ENCODE results near the gene TGFA. TPM values are rescaled to one million over a fixed set of nuclear protein-coding genes. Genes with fewer than 3 reads are reported as not detected.

The TGFA gene
- total RNA-seq, 1 experiment from 2014 or later: 1.7 TPM

GRCh38 chr2:70469435-70469834 lies 84.2 kb downstream of the TGFA start:
- no TSS peak for BruUV-seq (replicated peaks)

DNA sequence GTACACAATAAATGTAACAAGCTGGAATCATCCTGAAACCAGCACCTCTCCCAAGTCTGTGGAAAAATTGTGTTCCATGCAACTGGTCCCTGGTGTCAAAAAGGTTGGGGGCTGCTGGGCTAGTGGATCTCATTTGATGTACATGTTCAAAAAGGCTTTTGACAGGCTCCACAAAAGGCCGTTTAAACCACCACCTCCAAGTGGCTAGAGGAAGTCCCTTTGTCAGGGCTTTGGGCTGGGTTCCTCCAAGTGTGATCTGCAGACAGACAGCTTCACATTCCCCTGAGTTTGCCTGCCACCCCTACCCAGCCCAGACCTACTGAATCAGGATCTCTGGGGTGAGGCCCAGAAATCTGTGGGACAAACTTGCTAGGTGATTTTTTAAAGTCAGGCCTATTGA lies 84.7 kb downstream of the TGFA start:
- POLR2A ChIA-PET: interaction anchor here (0.6 kb wide), 1 partner anchor 356 kb away, joined by 13 read pairs; no protein-coding TSS in a partner anchor
- DNase-seq (ENCODE audit: low read depth, low spot score) (no peak), ATAC-seq (no peak)
- no TSS peak for BruUV-seq (replicated peaks)
- Histone ChIP-seq H3K27me3 (ENCODE audit: control insufficient read depth, insufficient read depth, low read length) (peaks cover under 1% of the 10 kb centered on the region; the same call in 1 of the 2 replicates), H3K4me1 (ENCODE audit: control insufficient read depth, insufficient read depth, low read length) (no peaks in the 10 kb centered on the region), H3K27ac (ENCODE audit: low read length) (no peak overlapping the region), H3K9me3 (ENCODE audit: control insufficient read depth, insufficient read depth, low read depth, low read length) (no peaks in the 10 kb centered on the region), H3K36me3 (ENCODE audit: control insufficient read depth, insufficient read depth, low read length) (no peaks in the 10 kb centered on the region), H3K4me3 (ENCODE audit: low read depth in 2 of 2, low read length in 2 of 2) (no peak overlapping the region)
- CTCF ChIA-PET: no interaction called here
- intact Hi-C loops (cut with micrococcal nuclease; ENCODE audit: unreplicated experiment) (no loop called here), in situ Hi-C loops (cut with HindIII; ENCODE audit: low pct_unique_long_range_greater_than_20kb, low sequenced_read_pairs) (no loop called here)
- TF ChIP-seq REST (IDR thresholded peaks at IDR 0.05; ENCODE audit: insufficient read depth in 1 of 2, low read depth in 2 of 2, low read length in 1 of 2) (no peak), SIN3A (IDR thresholded peaks at IDR 0.05; ENCODE audit: borderline replicate concordance, insufficient read depth, low read depth, low read length) (no peak), TCF7L2 (IDR thresholded peaks at IDR 0.05; ENCODE audit: low read depth, low read length) (no peak), POLR2AphosphoS5 (IDR thresholded peaks at IDR 0.05; ENCODE audit: low read depth, low read length) (no peak)
- TF ChIP-seq, protein P1, sequence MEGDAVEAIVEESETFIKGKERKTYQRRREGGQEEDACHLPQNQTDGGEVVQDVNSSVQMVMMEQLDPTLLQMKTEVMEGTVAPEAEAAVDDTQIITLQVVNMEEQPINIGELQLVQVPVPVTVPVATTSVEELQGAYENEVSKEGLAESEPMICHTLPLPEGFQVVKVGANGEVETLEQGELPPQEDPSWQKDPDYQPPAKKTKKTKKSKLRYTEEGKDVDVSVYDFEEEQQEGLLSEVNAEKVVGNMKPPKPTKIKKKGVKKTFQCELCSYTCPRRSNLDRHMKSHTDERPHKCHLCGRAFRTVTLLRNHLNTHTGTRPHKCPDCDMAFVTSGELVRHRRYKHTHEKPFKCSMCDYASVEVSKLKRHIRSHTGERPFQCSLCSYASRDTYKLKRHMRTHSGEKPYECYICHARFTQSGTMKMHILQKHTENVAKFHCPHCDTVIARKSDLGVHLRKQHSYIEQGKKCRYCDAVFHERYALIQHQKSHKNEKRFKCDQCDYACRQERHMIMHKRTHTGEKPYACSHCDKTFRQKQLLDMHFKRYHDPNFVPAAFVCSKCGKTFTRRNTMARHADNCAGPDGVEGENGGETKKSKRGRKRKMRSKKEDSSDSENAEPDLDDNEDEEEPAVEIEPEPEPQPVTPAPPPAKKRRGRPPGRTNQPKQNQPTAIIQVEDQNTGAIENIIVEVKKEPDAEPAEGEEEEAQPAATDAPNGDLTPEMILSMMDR (IDR thresholded peaks at IDR 0.05): no peak

More at GRCh38 chr2:70469435-70469834, 84.2 kb downstream of the TGFA start:
- ChIA-PET CTCF (no interaction called here), POLR2A (interaction anchor here (0.6 kb wide), 1 partner anchor 357 kb away, joined by 13 read pairs; no protein-coding TSS in a partner anchor)
- Histone ChIP-seq H3K27ac (ENCODE audit: low read length) (no peak overlapping the region), H3K4me1 (ENCODE audit: control insufficient read depth, insufficient read depth, low read length) (no peaks in the 10 kb centered on the region), H3K4me3 (ENCODE audit: low read depth in 2 of 2, low read length in 2 of 2) (no peak overlapping the region), H3K27me3 (ENCODE audit: control insufficient read depth, insufficient read depth, low read length) (peaks cover 3% of the 10 kb centered on the region), H3K36me3 (ENCODE audit: control insufficient read depth, insufficient read depth, low read length) (no peaks in the 10 kb centered on the region), H3K9me3 (ENCODE audit: control insufficient read depth, insufficient read depth, low read depth, low read length) (no peaks in the 10 kb centered on the region)
- ATAC-seq (no peak), DNase-seq (ENCODE audit: low read depth, low spot score) (no peak)
- TF ChIP-seq REST (IDR thresholded peaks at IDR 0.05; ENCODE audit: insufficient read depth in 1 of 2, low read depth in 2 of 2, low read length in 1 of 2) (no peak), TCF7L2 (IDR thresholded peaks at IDR 0.05; ENCODE audit: low read depth, low read length) (no peak), SIN3A (IDR thresholded peaks at IDR 0.05; ENCODE audit: borderline replicate concordance, insufficient read depth, low read depth, low read length) (no peak), POLR2AphosphoS5 (IDR thresholded peaks at IDR 0.05; ENCODE audit: low read depth, low read length) (no peak)
- TF ChIP-seq, protein P1 (IDR thresholded peaks at IDR 0.05): no peak
- in situ Hi-C loops (cut with HindIII; ENCODE audit: low pct_unique_long_range_greater_than_20kb, low sequenced_read_pairs) (no loop called here), intact Hi-C loops (cut with micrococcal nuclease; ENCODE audit: unreplicated experiment) (no loop called here)
